IPS-20b (cell line): Measurements from ENCODE around the gene NFRKB.
"Not testable (repeated sequence)": the region's sequence is repeated elsewhere in the genome, so short reads cannot be mapped to it uniquely, and the experiment has no call there.

ENCODE experiments used
- H3K27ac ChIP-seq: one replicate; pipeline ENCODE4 v1.5.1; 2013; ENCODE audit warnings: low read length
- H3K27me3 ChIP-seq: 2 replicates; pipeline ENCODE4 v1.6.1; 2013; ENCODE audit warnings: mild to moderate bottlenecking, low read length, inconsistent platforms; ENCODE audit not compliant: insufficient read depth
- H3K36me3 ChIP-seq: 2 replicates; pipeline ENCODE4 v1.6.1; 2013; ENCODE audit warnings: low read depth, mild to moderate bottlenecking, inconsistent platforms, low read length, moderate library complexity; ENCODE audit not compliant: insufficient read depth
- H3K4me1 ChIP-seq: 2 replicates; pipeline ENCODE4 v1.6.1; 2013; ENCODE audit warnings: mild to moderate bottlenecking, control low read depth, inconsistent platforms, low read length, moderate library complexity; ENCODE audit not compliant: insufficient read depth
- H3K4me3 ChIP-seq: 2 replicates; pipeline ENCODE4 v1.5.1; 2013; ENCODE audit warnings: mild to moderate bottlenecking, low read length, inconsistent platforms
- H3K9ac ChIP-seq: 2 replicates; pipeline ENCODE4 v1.6.1; 2013; ENCODE audit warnings: low read depth, mild to moderate bottlenecking, inconsistent platforms, low read length, moderate library complexity
- H3K9me3 ChIP-seq: 2 replicates; pipeline ENCODE4 v1.6.1; 2013; ENCODE audit warnings: mild to moderate bottlenecking, low read depth, low read length, inconsistent platforms; ENCODE audit not compliant: insufficient read depth

Gene NFRKB

DNA sequence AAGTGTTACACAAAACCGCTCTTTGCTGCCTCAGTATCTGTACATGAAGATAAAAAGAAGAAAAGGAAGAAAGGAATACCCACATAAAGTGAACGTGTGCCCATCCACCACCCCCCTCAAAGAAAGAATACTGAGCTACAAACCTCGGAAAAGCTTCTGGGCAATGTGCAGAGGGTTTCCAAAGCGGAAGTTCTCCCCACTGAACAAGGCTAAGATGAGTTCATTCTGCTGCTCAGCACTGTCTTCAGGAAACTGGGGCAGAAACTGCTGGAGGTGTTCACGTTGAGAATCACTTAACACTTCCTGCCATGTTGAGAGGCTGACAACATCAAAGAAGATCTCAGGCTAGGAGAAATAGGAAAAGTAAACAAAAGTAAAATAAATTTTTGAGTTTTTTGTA, 6.9 kb downstream of the NFRKB start:
- Histone ChIP-seq H3K9me3 (no peaks in the 10 kb centered on the region), H3K4me3 (no peak overlapping the region), H3K27me3 (no peaks in the 10 kb centered on the region), H3K27ac (no peak overlapping the region), H3K36me3 (peaks cover 97% of the 10 kb centered on the region), H3K9ac (no peak overlapping the region), H3K4me1 (no peaks in the 10 kb centered on the region)

DNA sequence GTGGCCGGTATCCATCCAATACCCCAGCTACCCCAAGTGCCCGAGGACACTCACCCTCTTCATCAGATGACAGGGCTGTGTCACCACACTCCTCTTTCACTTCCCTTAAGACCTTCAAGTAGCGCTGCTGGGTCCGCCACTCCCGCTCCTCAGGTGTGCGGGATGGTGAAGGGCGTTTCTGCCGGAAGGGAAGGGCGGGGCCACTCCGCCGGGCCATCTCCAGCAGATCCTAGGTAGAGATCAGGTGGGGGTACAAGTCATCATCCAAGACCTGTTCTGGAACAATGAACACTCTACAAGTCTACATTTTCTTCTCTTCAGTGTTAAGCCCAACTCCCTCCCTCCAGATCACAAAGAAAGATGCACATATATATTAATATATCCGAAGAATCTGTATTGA, 10.0 kb downstream of the NFRKB start:
- H3K9me3 ChIP-seq, result no peaks in the 10 kb centered on the region
- H3K27me3 ChIP-seq, result no peaks in the 10 kb centered on the region
- H3K36me3 ChIP-seq, result peaks cover 99% of the 10 kb centered on the region
- H3K4me1 ChIP-seq, result no peaks in the 10 kb centered on the region
- no peak overlapping the region for H3K27ac ChIP-seq
- no peak overlapping the region for H3K9ac ChIP-seq
- H3K4me3 ChIP-seq, result no peak overlapping the region

DNA sequence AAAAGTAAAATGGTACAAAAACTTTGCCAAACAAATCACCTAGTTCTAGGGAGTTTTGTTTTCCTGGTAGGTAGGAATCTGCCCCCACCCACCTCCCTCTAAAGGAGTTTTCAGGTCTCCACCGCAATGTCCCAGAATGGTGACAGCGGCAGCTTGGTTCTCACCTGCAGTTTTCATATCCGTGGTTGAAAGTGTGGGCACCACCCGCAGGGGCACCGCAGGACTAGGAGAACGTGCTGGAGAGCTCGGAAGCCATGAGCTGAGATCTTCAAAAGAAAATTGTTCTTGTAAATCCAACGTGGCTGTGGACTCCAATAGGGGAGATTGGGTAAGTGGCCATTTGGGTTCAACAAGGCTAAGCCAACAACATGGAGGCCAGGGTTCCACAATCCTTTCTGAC, 10.8 kb downstream of the NFRKB start:
- H3K4me1 ChIP-seq, result no peaks in the 10 kb centered on the region
- no peaks in the 10 kb centered on the region for H3K27me3 ChIP-seq
- H3K36me3 ChIP-seq, result peaks cover 98% of the 10 kb centered on the region
- H3K9me3 ChIP-seq, result no peaks in the 10 kb centered on the region
- no peak overlapping the region for H3K4me3 ChIP-seq
- no peak overlapping the region for H3K9ac ChIP-seq
- no peak overlapping the region for H3K27ac ChIP-seq

DNA sequence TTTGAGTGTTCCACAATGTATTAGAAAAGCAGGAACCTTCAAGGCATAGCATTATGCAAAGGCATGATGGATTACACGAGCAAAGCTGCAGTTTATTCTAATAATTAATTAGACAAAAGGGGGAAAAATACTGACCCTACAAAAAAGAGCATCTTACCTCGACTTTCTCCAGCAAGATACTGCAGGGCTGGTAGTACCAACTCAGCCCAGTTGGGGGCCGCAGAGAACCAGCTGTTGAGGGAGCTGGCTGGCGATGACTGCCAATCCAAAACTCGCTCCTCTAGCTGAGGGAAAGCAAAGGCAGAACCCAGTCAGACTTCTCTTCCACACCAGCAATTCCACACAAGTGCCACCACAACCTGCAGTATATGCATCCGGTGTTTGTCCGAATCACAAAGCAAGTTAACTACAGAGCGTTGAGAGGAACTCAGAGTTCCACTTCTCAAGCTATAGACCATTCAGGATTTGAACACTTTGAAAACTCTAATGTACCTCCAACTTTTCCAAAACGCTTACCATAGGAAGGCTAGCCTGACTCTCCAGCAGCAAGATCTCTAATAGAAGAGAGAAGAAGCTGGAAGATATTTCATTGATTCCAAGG, 13.7 kb downstream of the NFRKB start:
- Histone ChIP-seq H3K9me3 (no peaks in the 10 kb centered on the region), H3K27ac (no peak overlapping the region), H3K9ac (no peak overlapping the region), H3K4me1 (no peaks in the 10 kb centered on the region), H3K4me3 (no peak overlapping the region), H3K36me3 (peaks cover 99% of the 10 kb centered on the region), H3K27me3 (no peaks in the 10 kb centered on the region)

DNA sequence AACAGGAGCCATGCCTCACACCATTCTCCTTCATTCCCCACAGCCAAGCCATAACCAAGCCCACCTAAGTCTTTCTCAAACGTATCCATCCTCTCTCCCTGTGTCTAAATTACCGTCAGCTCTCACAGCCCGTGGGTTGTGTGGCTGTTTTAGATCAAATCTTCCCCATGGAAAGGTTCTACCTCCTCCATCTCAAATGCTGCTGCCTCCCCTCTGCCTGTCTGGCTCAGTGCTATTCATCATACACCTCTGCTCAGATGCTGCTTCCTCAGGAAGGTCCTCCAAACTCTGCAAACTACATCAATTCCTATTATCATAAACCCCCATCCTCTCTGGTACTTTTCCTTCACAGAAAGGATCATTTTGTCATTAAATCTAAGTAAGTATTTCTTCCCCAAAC, 15.1 kb downstream of the NFRKB start:
- no peaks in the 10 kb centered on the region for H3K27me3 ChIP-seq
- H3K27ac ChIP-seq, result no peak overlapping the region
- H3K9me3 ChIP-seq, result no peaks in the 10 kb centered on the region
- H3K36me3 ChIP-seq, result peaks cover 99% of the 10 kb centered on the region
- H3K4me3 ChIP-seq, result no peak overlapping the region
- no peaks in the 10 kb centered on the region for H3K4me1 ChIP-seq
- no peak overlapping the region for H3K9ac ChIP-seq

DNA sequence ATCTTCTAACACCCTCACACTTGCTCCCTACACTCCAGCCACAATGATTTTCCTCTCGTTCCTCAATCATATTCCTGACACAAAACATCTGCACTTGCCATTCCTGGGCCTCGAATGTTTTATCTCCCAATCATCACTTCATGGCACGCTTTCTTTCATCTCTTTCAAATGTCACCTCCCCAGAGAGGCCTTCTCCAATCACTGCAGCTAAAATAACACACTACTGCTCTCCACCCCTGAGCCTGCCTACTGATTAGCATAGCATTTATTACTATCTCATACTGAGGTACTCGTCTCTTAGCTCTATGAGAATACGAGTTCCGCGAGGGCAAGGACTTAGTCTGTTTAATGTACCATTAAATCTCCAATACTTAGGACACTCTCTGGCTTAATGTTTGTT, 23.5 kb downstream of the NFRKB start:
- H3K27ac ChIP-seq, result no peak overlapping the region
- no peak overlapping the region for H3K4me3 ChIP-seq
- H3K36me3 ChIP-seq, result peaks cover 100% of the 10 kb centered on the region
- H3K4me1 ChIP-seq, result no peaks in the 10 kb centered on the region
- H3K27me3 ChIP-seq, result no peaks in the 10 kb centered on the region
- H3K9ac ChIP-seq, result no peak overlapping the region
- no peaks in the 10 kb centered on the region for H3K9me3 ChIP-seq

DNA sequence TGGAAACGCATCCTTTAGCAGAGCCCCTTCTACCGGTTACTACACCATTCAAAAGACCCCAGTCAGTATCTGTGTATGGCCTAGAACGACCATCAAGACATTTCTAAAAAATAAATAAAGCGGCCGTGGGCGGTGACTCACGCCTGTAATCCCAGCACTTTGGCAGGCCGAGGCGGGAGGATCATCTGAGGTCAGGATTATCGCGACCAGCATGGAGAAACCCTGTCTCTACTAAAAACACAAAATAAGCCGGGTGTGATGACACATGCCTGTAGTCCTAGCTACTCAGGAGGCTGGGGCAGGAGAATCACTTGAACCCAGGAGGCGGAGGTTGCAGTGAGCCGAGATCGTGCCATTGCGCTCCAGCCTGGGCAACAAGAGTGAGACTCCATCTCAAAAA, 26.8 kb downstream of the NFRKB start:
- H3K27ac ChIP-seq, H3K27me3 ChIP-seq, H3K4me3 ChIP-seq, H3K9ac ChIP-seq, H3K4me1 ChIP-seq, H3K9me3 ChIP-seq: not testable (repeated sequence)
- H3K36me3 ChIP-seq, result peaks cover 100% of the 10 kb centered on the region

DNA sequence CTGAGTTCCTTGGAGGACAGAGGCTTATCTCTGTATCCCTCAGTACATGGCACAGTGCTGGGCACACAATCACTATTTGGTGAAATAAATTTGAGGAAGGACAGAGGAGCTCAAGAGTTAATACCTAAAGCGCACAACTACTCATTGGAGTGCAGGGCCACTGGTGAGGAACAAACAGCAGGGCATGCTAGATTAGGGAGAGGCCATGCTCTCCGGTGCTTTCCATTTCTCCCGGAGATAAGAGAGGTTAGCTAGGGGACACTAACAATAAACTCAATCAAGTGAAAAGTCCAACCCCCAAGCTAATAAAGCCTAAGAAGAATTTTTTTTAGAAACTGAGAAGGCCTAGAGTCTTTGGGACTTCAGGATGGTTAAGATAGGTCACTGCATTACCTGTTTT, 29.1 kb downstream of the NFRKB start:
- Histone ChIP-seq H3K4me3 (no peak overlapping the region), H3K9ac (no peak overlapping the region), H3K27ac (no peak overlapping the region), H3K27me3 (no peaks in the 10 kb centered on the region), H3K9me3 (no peaks in the 10 kb centered on the region), H3K4me1 (no peaks in the 10 kb centered on the region; the same call in 1 of the 2 replicates), H3K36me3 (peaks cover 94% of the 10 kb centered on the region)

DNA sequence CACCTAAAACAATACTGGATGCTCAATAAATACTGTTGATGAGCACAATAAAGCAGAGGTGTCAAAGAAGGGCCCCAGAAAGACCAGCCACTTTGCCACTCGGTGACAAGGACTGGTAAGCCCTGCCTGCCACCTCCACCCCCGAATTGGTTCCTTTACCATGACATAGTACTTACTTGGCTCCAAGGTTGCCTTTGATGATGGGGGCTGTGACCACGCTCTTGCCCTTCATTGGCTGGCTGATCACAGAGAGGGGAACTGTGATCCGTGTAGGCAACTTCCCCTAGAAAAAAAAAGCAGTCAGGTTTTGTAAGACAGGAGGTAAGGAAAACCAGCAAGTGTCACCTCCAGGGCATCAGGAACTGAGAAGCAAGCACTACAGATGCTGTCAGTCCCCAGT, 29.7 kb downstream of the NFRKB start:
- H3K9me3 ChIP-seq, result no peaks in the 10 kb centered on the region
- H3K36me3 ChIP-seq, result peaks cover 94% of the 10 kb centered on the region
- no peak overlapping the region for H3K27ac ChIP-seq
- no peak overlapping the region for H3K9ac ChIP-seq
- H3K4me3 ChIP-seq, result no peak overlapping the region
- no peaks in the 10 kb centered on the region for H3K27me3 ChIP-seq
- no peaks in the 10 kb centered on the region; the same call in 1 of the 2 replicates for H3K4me1 ChIP-seq

DNA sequence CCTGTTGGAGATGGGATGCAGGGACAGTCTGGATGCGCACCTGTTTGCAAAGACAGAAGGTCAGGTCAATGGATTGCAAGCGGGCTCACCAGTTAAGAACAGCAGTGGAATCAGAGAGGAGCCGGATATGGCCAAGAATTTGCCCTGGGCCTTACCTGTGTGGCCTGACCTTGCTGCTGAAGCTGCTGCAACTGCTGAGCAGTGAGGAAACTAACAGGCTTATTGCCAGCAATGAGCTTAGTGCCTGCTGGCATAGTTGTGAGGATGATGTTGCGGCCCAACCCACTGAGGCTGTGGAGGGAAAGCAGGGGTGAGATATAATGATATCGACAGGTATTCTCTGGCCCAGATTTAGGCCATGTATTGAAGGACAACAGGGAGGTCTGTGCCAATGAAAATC, 30.6 kb downstream of the NFRKB start:
- Histone ChIP-seq H3K27ac (no peak overlapping the region), H3K9me3 (no peaks in the 10 kb centered on the region), H3K36me3 (peaks cover 93% of the 10 kb centered on the region), H3K4me3 (no peak overlapping the region), H3K27me3 (no peaks in the 10 kb centered on the region), H3K9ac (no peak overlapping the region), H3K4me1 (no peaks in the 10 kb centered on the region; the same call in 1 of the 2 replicates)

DNA sequence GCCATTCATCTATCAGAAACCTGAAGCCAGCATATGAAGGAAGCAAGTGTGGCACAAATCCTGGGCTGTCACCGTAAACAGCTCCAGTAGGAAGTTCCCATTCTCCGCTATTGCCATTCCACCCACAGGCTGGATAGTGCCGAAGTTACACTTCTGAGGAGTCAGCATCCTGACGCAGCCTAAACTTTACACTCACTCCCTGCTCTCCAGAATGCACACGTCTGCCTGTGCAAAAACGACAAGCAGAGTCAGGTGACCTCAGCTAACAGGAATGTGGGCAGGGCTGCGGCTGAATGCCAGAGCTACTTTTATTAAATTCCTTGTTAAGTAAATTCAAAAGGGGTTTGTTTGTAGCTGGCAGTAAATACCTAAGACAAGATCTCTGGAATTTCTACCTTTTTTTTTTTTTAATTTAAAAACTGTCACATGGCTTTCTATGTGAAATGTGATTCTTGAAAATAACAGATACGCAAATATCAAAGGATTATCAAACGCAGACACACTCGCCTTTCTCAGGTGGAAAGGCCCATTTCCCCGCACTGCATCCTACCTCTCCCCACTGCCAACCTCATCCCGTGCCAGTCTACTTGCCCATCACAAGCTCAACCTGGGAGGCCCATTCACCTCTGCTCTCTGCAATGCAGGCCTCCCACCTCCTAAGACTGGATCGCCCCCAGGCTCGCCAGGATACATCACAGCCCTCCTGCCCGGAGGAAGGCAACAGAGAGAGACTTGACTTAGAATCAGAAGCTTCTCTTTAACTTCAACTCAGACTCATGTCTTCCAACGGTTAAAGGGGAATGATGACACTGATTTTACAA, 33.5 kb downstream of the NFRKB start:
- Histone ChIP-seq H3K27ac (no peak overlapping the region), H3K9ac (no peak overlapping the region), H3K36me3 (peaks cover 76% of the 10 kb centered on the region)

DNA sequence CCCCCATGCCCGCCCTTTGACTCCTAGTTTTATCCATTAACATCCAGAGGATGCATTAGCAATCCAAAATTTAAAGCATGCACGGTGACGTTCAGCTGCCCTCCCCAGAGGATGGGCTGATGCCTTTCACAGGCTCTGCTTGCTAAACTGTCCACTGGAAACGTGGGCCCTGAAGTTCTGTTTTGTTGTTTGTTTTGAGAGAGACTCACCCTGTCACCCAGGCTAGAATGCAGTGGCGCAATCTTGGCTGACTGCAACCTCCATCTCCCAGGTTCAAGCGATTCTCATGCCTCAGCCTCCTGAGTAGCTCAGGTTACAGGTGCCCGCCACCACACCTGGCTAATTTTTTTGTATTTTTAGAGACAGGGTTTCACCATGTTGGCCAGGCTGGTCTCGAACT, 39.3 kb downstream of the NFRKB start:
- Histone ChIP-seq H3K36me3 (peaks cover 23% of the 10 kb centered on the region), H3K27ac (no peak overlapping the region), H3K9me3 (no peaks in the 10 kb centered on the region), H3K27me3 (no peaks in the 10 kb centered on the region), H3K4me3 (no peak overlapping the region), H3K4me1 (no peaks in the 10 kb centered on the region), H3K9ac (no peak overlapping the region)

More for the DNA sequence above, 33.5 kb downstream of the NFRKB start:
- Histone ChIP-seq H3K9me3 (no peaks in the 10 kb centered on the region), H3K4me3 (no peak overlapping the region), H3K4me1 (no peaks in the 10 kb centered on the region; the same call in 1 of the 2 replicates), H3K27me3 (no peaks in the 10 kb centered on the region)
